Fibroblast of skin of right biceps (primary cell): Measurements from ENCODE around the gene DISC1.
"Not testable (repeated sequence)": the region's sequence is repeated elsewhere in the genome, so short reads cannot be mapped to it uniquely, and the experiment has no call there.

ENCODE experiments used
- DNase-seq: peaks from one replicate; pipeline ENCODE4 v3.0.0-alpha.2; 2013

DISC1 gene

DNA sequence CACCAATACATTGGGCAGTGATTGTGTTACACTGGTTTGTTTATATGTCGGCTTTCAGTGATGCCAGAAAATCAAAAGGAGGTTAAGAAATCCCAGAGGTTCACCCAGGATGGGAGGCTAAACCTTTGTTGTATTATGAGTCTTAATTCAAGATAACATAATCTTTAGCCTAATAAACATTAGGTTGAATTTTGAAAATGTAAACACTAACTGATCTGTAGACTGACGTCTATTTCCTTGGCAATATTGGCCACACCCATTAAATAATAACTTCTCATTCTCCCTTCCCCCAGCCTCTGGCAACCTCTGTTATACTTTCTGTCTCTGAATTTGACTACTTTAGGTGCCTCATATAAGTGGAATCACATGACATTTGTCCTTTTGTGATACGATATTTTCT, 238.7 kb downstream of the DISC1 start:
- no peak for DNase-seq

DNA sequence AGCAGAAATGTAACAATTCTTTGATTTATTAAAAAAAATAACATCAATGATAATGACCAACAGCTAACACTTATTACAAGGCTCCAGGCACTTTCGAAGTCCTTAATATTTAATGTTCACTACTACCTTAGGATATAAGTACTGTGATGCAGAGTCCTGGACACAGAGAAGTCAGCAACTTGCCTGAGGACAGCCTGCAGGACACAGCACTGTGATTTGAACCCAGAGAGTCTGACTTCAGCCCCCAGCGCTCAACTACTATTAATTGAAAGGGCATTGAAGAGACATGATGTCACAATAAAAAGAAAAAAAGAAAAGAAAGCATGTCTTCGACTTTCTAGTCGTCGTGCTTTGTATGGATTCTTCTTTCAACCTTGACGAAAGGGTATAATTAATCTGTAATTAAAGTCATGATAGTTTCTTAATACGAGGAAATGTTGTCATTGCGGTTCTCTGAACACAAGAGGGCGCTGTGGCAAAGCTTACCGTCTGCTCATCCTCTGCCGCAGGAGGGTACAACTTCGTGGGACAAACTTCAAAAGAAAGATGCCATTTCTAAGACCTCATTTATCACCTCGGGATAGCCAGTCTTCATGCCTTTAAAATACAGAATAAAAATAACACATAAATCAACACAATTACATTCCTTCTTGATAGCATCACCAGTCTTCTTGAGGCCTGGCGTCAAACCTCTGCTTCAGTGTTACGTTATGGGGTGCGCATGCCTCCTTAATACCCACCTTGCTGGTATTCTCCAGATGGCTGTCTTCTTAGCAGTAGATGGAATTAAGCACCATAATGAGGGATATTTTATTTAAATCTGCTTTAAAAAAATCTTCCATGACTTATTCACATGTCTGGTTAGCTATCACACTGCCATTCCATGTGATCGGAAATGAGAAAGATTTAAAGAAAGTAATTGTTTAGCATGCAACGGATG, 240.1 kb downstream of the DISC1 start:
- peak; percentile 62 for DNase-seq

DNA sequence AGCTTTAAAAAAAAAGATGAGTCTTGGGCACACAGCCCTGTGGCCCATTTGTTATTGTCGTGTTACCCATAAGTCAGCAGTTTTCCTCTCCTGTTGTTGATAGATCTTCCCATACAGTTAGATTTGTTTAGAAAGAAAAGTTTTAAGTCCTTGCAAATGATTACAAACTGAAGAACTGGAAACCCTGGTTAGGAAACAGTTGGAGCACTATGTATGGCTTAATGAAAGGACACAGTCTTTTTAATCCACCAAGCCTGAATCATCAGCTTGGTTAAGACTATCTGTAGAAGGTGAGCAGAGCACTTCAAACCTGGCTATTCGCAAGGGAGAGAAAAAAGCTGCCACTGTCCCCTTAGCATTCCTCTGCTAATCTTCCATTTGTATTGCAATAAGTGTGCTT, 241.0 kb downstream of the DISC1 start:
- no peak for DNase-seq

DNA sequence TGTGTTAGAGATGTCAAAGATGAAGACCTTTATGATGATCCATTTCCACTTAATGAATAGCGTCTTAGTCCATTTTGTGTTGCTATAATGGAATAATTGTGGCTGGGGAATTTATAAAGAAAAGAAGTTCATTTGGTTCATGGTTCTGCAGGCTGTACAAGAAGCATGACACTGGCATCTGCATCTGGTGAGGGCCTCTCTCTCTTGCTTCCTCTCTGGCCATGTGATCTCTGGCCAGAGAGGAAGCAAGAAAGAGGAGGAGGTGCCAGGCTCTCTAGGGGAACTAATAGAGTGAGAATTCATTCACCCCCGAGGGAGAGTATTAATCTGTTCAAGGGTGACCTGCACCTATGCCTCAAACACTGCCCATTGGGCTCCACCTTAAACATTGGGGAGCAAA, 242.8 kb downstream of the DISC1 start:
- no peak for DNase-seq

DNA sequence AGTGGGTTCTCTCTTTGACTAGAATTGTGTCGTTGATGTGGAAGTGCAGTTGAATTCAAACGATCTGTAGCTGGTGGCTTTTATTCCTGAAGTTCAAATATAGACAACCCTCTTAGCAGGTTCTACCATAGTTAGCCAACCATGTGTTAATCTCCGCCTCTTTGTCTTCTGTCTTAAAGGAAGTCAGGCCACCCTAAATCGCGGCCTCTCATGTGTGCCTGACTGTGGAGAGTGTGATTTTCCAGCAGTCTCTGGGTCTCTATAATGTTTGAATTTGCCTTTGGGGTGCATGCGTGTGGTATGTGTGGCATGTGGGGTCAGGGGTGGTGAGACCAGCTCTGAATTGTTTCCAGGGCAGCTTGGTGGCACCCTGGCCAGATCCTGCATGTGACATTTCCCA, 244.9 kb downstream of the DISC1 start:
- no peak for DNase-seq

DNA sequence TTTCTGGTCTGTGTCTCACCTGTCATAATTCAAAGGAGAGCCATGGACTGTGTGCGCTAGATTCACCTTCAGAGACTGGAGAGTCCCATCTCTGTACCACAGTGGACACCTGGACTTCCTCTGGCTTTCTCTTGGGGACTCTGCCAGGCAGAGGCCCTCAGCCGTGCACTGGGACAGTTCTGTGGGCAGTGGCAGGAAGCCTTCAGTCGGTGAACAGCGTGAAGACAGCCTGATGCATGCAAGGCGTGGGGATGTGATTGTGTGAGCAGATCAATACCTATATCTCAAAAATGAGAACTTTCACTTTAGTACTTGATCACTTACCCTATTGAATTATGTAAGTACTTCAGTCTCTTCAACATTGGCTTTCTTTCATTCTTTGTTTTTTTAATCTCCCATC, 245.3 kb downstream of the DISC1 start:
- DNase-seq, result no peak

DNA sequence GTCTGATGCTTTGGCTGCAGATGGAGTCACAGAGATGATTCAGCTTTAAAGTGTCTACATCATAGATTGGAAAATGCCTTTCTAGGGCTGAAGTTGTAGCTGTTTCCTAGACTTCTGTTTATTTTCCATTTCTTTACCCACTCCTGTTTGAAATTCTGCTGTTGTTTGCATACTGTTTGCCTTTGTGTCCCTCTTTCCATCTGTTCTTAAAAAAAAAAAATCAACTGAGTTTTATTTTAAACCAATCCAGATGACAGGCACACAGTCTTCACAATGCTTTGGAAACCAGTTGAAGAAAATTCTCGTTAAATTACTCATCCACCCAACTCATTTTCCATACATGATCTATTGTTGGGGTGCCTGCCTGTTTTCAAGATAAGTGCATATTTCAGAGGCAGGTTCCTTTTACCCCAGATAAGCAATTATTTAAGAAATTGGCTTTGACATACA, 245.9 kb downstream of the DISC1 start:
- DNase-seq, result peak; percentile 78

DNA sequence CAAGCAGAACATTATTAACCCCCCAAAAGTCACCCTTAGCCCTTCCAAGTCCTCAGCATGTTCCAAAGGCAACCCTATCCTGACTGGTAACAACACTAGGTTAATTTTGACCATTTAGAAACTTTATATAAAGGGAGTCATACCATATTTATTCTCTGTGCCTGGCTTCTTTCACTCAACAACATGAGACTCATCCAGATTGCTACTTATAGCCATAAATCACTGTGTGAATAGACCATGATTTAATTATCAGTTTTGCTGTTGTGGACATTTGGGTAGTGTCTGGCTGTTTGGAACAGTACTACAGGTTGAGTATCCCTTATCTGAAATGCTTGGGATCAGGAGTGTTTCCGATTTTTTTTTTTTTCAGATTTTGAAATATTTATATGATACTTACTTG, 252.1 kb downstream of the DISC1 start:
- DNase-seq, result no peak

DNA sequence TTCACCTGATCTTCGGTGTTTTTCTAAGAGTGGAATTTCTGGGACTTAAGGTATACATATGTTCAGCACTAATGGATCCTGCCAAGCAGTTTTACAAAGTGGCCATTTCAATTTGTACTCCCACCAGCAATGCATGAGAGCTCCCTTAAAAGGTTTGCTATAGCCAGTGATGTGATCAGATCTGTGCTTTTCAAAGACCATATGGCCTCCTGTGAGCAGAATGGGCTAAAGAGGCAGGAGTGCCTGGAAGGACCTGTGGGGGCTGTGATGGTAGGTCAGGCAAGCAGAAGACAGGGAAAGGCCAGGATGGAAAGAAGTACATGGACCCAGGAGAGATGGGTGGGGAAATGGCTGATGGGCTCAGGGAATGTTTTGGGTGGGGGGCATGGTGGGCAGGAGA, 252.7 kb downstream of the DISC1 start:
- no peak for DNase-seq

DNA sequence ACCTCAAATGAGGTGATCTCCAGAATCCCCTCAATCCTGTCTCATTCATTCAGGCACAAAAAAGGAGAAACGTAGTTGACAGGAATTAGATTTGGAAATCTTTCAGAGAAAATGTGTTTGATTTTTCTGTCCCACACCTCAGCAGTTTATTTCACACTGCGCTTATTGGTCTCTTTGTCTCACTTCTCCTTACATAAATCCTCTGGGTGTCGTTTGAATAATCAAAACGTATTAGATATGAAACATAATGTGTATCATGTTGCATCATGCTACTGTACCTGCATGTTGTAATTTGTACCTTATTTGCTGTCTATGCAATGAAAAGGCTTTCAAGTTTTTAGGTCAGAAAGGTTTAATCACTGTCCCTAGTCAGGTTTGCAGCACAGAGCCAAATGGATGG, 255.7 kb downstream of the DISC1 start:
- DNase-seq, result no peak

DNA sequence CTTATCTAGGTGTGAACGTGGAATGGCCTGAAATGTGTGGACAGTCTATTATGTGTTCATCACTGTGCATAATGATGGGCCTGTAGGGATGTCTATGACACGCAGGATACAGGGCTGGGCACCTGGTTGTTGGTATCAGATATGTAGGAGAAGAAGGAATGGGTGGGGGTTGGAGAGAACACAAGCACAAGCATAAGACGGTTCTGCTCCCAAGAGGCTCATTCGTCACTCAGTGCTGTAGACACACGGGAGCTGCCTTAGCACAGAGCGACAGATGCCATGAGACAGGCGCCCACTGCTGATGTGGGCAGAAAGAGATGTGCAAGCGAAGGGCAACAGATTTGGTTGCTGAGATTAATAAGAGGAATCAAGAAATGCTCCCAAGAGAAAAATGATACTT, 256.2 kb downstream of the DISC1 start:
- DNase-seq, result no peak

DNA sequence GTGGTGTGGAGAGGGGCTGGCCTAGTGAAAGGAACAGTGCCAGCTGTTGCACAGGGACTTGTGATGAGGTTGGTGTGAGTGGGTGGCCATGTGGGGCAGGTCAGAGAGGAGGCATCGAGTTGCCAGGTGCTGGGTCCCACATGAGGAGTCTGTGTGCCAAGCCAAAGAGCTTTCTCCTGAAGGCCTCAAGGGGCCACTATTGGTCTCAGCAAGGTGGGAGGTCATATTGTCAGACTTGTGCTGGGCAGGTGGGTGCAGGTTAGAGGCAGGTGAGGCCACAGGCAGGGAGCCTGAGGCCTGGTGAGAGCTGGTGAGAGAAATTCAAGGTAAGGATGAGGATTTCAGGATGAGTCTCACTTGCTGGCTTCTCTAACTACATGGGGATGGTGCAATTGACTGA, 256.8 kb downstream of the DISC1 start:
- DNase-seq, result no peak

DNA sequence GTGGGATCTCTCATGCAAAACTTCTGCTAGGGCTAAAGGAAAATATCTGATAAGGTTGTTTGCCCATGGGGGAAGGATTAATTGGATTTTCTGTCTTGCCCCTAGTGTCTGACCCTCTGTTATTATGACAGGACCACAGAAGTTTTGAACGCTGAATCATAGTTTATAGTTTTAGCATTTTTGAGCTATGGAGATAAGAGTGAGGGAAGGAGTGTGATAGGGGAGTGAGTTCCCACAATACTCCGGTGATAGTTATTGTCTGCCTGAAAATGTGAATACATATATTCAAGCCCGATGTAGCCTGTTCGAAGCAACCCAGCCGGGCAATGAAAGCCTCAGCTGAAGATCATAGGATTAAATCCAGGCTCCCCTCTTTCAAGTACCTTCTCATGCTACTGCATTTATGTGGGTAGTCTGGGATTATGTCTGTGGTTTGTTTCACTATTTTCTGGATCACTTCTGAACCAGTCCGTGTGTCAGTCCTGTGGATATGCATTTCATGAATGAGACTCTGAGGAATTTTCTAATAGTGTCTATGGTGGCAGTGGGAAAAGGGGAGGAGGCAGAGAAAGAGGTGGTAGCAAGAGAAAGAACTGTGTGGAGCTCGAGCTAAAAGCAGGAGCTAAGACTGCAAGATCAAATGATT, 258.7 kb downstream of the DISC1 start:
- peak; percentile 52 for DNase-seq

DNA sequence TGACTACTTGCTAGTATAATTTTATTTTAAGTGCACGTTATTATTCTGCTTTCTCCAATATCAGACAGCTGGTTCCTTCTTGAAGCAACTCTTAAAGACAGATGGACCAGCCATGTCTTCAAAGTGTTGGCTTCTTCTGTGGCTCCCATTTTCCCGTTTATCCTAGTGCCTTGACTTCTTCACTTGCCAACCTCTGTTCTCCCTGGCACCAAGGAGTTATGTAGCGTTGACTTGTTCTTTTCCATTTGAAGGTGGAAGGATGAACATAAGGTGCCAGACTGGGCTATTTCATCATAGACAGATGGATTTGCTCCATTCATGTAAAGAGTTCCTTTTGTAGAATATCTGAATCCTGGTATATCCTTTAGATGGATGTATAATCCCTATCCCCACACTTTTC, 260.6 kb downstream of the DISC1 start:
- DNase-seq, result no peak

DNA sequence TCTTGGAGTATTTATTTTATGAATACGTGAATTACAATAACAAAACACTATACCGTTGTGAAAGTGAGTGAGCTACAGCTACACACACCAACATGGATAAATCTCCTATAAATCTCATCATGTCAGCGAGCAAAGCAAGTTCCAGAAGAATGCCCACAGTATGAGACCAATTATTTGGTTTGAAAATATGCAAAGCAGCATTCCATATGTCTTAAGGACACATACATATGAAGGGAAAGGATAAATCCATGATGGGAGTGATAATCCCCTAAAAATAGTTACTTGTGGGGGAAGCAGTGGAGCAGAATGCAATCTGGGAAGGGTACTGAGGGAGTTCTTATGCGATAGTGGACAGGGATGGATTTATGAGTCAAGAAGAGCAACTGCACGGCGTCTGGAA, 261.3 kb downstream of the DISC1 start:
- peak; percentile 68 for DNase-seq

DNA sequence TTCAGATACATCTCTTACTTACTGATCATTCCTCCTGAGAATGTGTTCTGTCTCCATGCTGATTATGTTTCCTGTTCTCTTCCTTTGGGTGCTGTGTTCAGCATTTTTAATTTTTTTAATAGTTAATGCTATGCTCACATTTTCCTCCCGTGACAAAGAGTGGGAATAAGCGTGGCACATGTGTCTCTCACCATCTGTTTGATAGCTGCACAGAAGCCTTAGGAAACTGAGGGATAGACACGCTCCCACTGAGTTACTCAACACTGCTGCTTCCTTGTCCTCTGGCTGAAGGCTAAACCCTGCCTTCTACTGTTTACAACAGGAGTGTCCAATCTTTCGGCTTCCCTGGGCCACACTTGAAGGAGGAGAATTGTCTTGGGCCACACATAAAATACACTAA, 264.2 kb downstream of the DISC1 start:
- DNase-seq, result no peak

DNA sequence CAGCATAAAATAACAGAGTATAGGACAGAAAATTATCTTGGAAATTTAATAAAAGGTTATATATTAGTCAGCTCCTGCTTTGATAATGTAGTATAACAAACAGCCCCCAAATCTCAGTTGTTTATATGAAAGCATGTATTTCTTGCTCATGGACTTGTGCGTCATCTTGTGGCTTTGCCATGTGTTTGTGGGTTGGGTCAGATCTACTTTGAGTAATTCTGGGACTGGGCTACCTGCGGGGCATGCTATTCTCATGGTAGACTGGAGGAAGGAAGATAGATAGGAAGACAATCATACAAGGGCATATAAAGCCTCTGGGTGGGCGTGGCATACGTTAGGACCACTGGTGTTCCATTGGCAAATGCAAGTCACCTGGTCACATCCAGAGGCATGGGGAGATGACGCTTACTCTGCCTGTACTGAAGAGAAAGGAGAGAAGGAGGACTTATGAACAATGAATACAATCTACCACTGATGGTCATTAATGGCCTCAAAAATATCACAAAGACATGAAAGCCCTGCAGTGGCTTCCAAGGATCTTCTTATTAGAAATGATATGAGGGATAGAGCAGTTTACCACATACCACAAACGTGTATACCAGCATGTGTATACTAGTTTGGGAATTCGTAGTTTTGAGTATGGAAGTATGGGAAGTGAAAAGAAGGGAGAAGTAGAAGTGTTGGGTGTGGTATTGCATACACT, 267.0 kb downstream of the DISC1 start:
- no peak for DNase-seq

DNA sequence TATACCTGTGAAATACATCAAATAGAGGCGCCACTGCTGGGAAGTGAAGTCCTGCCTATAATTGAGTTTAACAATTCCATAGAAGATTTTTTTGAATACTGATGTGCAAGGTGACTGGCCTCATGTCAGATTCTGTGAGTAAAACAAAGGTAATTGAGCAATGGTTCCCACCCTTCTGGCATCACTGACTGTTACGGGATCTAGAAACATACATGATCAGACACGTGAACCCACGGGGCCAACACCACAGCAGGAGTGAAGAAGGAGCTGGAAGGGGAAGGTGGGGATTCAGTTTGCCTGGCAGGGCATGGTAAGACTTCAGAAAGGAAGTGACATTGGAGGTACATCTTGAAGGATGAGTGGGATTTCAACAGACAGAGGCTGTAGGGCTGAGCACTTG, 270.2 kb downstream of the DISC1 start:
- no peak for DNase-seq

DNA sequence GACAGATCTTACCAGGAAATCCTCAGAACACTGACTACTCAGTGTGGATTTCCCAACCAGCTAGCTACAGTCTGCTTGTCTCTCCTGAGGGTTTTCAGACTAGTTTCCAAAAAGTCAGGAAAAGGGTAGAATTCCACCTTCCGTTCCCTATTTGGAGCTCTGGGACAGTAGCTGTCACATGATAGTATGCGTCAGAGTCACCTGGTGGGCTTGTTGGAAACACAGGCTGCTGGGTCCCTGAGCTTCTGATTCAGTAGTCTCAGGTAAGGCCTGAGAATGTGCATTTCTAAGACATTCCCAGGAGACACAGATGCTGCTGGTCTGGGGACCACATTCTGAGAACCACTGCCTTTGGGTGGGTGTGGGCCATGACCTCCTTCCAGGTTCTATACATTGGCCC, 272.5 kb downstream of the DISC1 start:
- DNase-seq, result no peak

DNA sequence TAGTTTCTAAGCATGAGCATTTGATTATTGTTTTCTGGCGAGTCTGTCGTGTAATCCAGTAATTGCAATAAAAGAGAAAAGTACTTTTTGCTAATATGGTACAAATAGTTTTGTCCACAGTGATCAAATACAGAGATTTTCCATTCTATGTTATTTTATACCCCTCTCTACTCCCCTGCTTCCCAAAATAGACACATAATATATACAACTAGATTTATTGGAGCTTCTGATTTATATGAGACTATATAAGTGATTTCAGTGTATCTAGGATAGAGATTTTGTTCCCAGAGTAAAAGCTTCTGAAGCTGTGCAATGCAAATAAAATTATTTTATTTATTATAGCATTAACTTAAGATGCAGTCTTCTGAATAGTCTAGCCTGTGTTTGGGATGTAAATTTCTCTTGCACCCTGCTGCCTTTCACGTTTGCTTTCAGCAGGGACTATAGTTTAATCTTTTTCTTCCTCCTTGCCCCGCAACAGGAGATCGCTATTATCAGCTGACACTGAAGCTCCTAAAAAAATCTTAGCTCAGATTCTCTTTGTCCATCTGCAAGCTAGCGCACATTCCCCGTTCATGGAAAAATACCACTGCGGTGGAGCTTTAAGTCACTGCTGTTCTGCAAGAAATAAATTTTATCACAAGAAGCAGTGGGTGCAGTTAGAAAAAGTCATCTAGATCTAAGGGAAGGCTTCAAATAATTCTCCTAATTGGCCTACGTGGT, 273.3 kb downstream of the DISC1 start:
- DNase-seq, result no peak

DNA sequence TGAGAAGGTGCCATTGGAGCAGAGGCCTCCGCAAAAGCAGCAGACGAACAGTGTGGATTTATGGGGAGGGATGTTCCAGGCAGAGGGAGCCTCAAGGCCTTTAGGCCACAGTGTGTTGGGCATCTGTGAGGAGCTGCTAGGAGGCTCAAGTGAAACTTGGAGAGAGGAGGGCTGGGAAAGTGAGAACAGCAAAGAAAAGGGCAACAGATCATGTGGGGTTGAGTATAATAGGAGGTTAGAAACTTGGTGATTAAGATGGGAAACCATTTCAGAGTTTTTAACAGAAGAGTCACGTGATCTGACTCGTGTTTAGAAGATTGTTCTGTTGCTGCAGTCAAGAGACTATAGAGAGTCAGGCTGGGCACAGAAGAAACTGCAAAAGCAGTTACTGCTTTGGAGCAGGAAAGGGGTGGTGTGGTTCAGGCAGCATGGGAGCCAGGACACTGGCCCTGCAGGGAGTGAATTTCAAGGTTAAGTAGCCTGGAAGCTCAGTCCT, 277.0 kb downstream of the DISC1 start:
- no peak for DNase-seq

DNA sequence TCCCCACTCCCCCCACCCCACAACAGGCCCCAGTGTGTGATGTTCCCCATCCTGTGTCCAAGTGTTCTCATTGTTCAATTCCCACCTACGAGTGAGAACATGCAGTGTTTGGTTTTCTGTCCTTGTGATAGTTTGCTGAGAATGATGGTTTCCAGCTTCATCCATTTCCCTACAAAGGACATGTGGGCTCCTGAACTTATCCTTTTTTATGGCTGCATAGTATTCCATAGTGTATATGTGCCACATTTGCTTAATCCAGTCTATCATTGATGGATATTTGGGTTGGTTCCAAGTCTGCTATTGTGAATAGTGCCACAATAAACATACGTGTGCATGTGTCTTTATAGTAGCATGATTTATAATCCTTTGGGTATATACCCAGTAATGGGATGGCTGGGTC, 280.7 kb downstream of the DISC1 start:
- DNase-seq, result not testable (repeated sequence)

DNA sequence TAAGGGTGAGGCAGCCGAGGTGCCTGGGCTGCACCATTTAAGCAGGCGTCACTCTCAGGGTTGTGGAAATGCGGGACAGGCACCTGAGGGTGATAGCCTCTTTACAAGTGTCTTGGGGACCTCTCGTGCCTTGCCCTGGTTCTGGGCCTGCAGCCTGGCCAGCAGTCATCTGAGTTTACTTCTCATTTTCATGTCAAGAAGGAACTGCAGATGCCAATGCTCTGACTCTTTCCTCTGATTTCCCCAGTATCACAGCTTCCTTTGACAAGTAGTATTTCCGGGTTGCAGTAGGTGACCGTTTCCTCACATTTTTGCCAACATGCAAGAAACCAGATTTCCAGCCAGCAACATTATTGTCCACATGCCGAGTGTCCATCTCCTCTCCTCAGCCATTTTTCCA, 286.9 kb downstream of the DISC1 start:
- DNase-seq, result no peak
